Esophagus muscularis mucosa (tissue), 4 donors: ENCODE data around the gene NUDT3. TPM values are rescaled to one million over a fixed set of nuclear protein-coding genes. Genes with fewer than 3 reads are reported as not detected.
"Not testable (repeated sequence)": the region's sequence is repeated elsewhere in the genome, so short reads cannot be mapped to it uniquely, and the experiment has no call there.

ENCODE experiments used
- DNase-seq: peaks from one replicate; pipeline ENCODE4 v3.0.0-alpha.2; 2017; ENCODE audit errors: extremely low spot score
- H3K27ac ChIP-seq, 4 donors: fragments of 200-600 bp; sonication (generic); replicated peaks in 1 of 4; 1 replicate in 3 of 4; 2 replicates in 1 of 4; pipeline ENCODE4 v1.5.1; 2016 to 2019; ENCODE audit warnings: mild to moderate bottlenecking in 1 of 4
- H3K27me3 ChIP-seq, 4 donors: fragments of 200-600 bp; sonication (generic); one replicate each; pipeline versions ENCODE4 v1.5.1 to v1.6.0; 2016 to 2019
- H3K36me3 ChIP-seq, 4 donors: fragments of 200-600 bp; sonication (generic); one replicate each; pipeline ENCODE4 v1.5.1; 2016 to 2019
- H3K4me1 ChIP-seq, 4 donors: fragments of 200-600 bp; sonication (generic); one replicate each; pipeline ENCODE4 v1.5.1; 2016 to 2019
- H3K4me3 ChIP-seq, 4 donors: fragments of 200-600 bp; sonication (generic); 1 replicate in 2 of 4; 2 replicates in 2 of 4; pipeline ENCODE4 v1.5.1; 2016 to 2019; ENCODE audit warnings: mild to moderate bottlenecking in 4 of 4, moderate library complexity in 1 of 4
- H3K9me3 ChIP-seq, 4 donors: fragments of 200-600 bp; sonication (generic); 1 replicate in 3 of 4; 2 replicates in 1 of 4; pipeline ENCODE4 v1.5.1; 2016 to 2019
- EP300 ChIP-seq: sonication (generic); formaldehyde crosslinking; IDR thresholded peaks from one replicate; pipeline ENCODE4 v1.6.1; 2017; ENCODE audit warnings: antibody characterized with exemption
- POLR2A ChIP-seq: fragments of 450-650 bp; IDR thresholded peaks from one replicate; pipeline ENCODE4 v1.6.1; 2017; ENCODE audit warnings: antibody characterized with exemption, moderate library complexity, mild to moderate bottlenecking, low read depth
- POLR2AphosphoS5 ChIP-seq, 2 donors: sonication (generic); formaldehyde crosslinking; IDR thresholded peaks; one replicate each; pipeline ENCODE4 v1.6.1; 2017; ENCODE audit warnings: antibody characterized with exemption in 2 of 2
- WGBS: methylation state at CpG from one replicate; pipeline ENCODE4 v1.1.5; 2018; 5-methylcytosine and 5-hydroxymethylcytosine counted together
- intact Hi-C: fragments of 100-400 bp; cut with DNase I; formaldehyde crosslinking; loops from one replicate; pipeline ENCODE4 v1.15.1; 2023
- total RNA-seq, 4 donors: library from RNA; depleted of rRNA; stranded (reverse); fragments of >200 nt; gene quantifications; one replicate each; pipeline versions ENCODE4 v1.1.0 to v1.2.1, GENCODE V29; 2016
- TF ChIP-seq, protein P1 (sequence below), 3 experiments: fragments of 200-600 bp in 2 of 3; fragments of 450-650 bp in 1 of 3; sonication (generic) in 2 of 3; IDR thresholded peaks; one replicate each; pipeline ENCODE4 v1.5.1; 2017 to 2019; ENCODE audit warnings: antibody characterized with exemption in 3 of 3, mild to moderate bottlenecking in 2 of 3, moderate library complexity in 1 of 3

NUDT3 gene
- total RNA-seq, 4 donors from 2014 or later: 37.1 to 57.2 (median 47.4) TPM

DNA sequence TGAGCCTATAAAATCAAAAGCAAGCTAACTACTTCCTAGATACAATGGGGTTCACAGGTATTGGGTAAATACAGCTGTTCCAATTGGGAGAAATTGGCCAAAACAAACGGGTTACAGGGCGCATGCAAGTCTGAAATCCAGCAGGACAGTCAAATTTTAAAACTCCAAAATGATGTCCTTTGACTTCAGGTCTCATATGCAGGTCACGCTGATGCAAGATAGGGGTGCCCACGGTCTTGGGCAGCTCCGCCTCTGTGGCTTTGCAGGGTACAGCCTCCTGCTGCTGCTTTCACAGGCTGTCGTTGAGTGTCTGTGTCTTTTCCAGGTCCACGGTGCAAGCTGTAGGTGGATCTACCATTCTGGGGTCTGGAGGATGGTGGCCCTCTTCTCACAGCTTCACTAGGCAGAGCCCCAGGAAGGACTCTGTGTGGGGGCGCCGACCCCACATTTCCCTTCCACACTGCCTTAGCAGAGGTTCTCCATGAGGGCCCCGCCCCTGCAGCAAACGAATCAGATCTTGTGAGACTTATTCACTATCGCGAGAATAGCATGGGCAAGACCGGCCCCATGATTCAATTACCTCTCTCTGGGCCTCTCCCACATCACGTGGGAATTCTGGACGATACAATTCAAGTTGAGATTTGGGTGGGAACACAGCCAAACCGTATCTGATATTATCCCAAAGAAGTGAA lies 131.7 kb downstream of the NUDT3 start:
- WGBS: 88% methylated on average over 12 of the region's 17 CpGs
- H3K27ac ChIP-seq: no peak overlapping the region
- no peaks in the 10 kb centered on the region for H3K4me1 ChIP-seq
- TF ChIP-seq EP300: no peak
- TF ChIP-seq, protein P1, sequence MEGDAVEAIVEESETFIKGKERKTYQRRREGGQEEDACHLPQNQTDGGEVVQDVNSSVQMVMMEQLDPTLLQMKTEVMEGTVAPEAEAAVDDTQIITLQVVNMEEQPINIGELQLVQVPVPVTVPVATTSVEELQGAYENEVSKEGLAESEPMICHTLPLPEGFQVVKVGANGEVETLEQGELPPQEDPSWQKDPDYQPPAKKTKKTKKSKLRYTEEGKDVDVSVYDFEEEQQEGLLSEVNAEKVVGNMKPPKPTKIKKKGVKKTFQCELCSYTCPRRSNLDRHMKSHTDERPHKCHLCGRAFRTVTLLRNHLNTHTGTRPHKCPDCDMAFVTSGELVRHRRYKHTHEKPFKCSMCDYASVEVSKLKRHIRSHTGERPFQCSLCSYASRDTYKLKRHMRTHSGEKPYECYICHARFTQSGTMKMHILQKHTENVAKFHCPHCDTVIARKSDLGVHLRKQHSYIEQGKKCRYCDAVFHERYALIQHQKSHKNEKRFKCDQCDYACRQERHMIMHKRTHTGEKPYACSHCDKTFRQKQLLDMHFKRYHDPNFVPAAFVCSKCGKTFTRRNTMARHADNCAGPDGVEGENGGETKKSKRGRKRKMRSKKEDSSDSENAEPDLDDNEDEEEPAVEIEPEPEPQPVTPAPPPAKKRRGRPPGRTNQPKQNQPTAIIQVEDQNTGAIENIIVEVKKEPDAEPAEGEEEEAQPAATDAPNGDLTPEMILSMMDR (IDR thresholded peaks at IDR 0.05): no peak
- no peak for TF ChIP-seq POLR2AphosphoS5 (IDR thresholded peaks at IDR 0.05)
- no peaks in the 10 kb centered on the region for H3K36me3 ChIP-seq
- DNase-seq: no peak
- no peak overlapping the region for H3K4me3 ChIP-seq
- intact Hi-C loops: no loop called here
- no peaks in the 10 kb centered on the region for H3K27me3 ChIP-seq
- no peaks in the 10 kb centered on the region for H3K9me3 ChIP-seq

DNA sequence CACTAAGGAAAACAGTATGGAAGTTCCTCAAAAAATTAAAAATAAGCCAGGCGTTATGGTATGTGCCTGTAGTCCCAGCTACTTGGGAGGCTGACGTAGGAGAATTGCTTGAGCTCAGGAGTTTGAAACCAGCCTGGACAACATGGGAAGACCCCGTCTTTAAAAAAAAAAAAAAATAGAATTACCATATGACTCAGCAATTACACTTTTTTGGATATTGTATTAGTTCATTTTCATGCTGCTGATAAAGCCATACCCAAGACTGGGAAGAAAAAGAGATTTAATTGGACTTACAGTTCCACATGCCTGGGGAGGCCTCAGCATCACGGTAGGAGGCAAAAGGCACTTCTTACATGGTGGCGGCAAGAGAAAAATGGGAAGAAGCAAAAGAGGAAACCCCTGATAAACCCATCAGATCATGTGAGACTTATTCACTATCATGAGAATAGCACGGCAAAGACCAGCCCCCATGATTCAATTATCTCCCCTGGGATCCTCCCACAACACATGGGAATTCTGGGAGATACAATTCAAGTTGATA lies 132.9 kb downstream of the NUDT3 start:
- H3K27me3 ChIP-seq: no peaks in the 10 kb centered on the region
- H3K9me3 ChIP-seq: no peaks in the 10 kb centered on the region
- no peaks in the 10 kb centered on the region for H3K4me1 ChIP-seq
- no peak overlapping the region for H3K4me3 ChIP-seq
- no peak overlapping the region for H3K27ac ChIP-seq
- intact Hi-C loops: no loop called here
- TF ChIP-seq POLR2AphosphoS5 (IDR thresholded peaks at IDR 0.05) (no peak), POLR2A (no peak), EP300 (no peak)
- TF ChIP-seq, protein P1 (IDR thresholded peaks at IDR 0.05): no peak
- DNase-seq: no peak
- 91% methylated on average over 6 of the region's 6 CpGs for WGBS
- H3K36me3 ChIP-seq: no peaks in the 10 kb centered on the region

DNA sequence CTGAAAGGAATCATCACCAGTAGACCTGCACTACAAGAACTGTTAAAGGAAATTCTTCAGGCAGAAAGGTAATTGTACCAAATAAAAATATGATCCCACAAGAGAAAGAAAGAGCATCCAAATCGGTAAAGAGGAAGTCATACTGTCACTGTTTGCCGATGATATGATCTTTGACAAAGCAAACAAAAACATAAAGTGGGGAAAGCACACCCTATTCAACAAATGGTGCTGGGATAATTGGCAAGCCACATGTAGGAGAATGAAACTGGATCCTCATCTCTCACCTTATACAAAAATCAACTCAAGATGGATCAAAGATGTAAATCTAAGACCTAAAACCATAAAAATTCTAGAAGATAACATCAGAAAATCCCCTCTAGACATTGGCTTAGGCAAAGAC lies 140.1 kb downstream of the NUDT3 start:
- WGBS: 72% methylated on average over 2 of the region's 2 CpGs

DNA sequence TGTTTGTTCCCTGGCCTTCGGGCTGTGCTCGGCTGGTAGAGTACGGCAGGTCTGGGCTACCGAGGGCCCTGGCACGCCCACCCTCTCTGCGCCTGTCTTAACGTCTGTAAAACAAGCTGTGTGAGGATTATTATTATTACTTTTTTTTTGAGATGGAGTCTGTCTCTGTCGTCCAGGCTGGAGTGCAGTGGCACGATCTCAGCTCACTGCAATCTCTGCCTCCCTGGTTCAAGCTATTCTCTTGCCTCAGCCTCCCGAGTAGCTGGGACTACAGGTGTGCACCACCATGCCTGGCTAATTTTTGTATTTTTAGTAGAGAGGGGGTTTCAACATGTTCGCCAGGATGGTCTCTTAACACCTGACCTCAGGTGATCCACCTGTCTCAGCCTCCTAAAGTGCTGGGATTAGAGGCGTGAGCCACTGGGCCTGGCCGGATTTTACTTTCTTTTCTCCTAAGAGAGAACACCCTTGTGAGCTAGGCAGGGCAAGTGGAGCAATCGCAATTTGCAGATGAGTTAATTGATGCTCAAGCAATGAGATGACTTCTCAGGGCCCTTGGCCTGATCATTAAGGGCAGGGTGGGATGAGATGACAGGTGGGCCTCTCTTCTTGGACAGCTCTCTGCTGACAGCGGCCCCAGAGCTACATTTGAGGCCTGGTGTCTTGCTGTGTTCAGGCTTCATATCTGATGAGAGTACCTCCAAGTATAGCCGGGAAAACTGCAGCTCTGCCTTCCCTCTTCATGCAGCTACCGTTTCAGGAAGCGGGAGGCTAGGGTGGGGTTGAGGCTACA lies 142.8 kb downstream of the NUDT3 start:
- WGBS: 39% methylated on average over 15 of the region's 18 CpGs

More for the DNA sequence above, 140.1 kb downstream of the NUDT3 start:
- H3K9me3 ChIP-seq, H3K4me3 ChIP-seq, H3K36me3 ChIP-seq, DNase-seq, intact Hi-C loops, H3K27ac ChIP-seq, H3K27me3 ChIP-seq: not testable (repeated sequence)
- H3K4me1 ChIP-seq: peaks cover 17 to 21% (median 20%) of the 10 kb centered on the region in 4 donors

More for the DNA sequence above, 142.8 kb downstream of the NUDT3 start:
- DNase-seq: peak; percentile 78
- Histone ChIP-seq H3K27ac (peak overlapping the region; percentile 84 to 91 (median 90)), H3K4me1 (peaks cover 21 to 38% (median 33%) of the 10 kb centered on the region in 4 donors), H3K4me3 (peak overlapping the region; percentile 74 to 84 (median 80)), H3K27me3 (no peaks in the 10 kb centered on the region), H3K9me3 (no peaks in the 10 kb centered on the region), H3K36me3 (no peaks in the 10 kb centered on the region)
- TF ChIP-seq POLR2AphosphoS5 (IDR thresholded peaks at IDR 0.05) (no peak), EP300 (no peak), POLR2A (no peak)
- TF ChIP-seq, protein P1 (IDR thresholded peaks at IDR 0.05): no peak
- intact Hi-C loops: loop anchor here (2.0 to 10.0 kb wide), 4 partner anchors 53 to 355 kb away; partner anchors contain the start of gene NUDT3
